Muscle layer of duodenum (tissue), 2 donors: ENCODE results near the gene LRBA.

ENCODE experiments used
- H3K27ac ChIP-seq: one replicate; pipeline ENCODE4 v1.7.0; 2013; ENCODE audit warnings: mild to moderate bottlenecking, low read length
- H3K27me3 ChIP-seq: one replicate; pipeline ENCODE4 v1.7.0; 2013; ENCODE audit warnings: low read depth, mild to moderate bottlenecking, control low read depth, low read length
- H3K36me3 ChIP-seq, 2 donors: one replicate each; pipeline ENCODE4 v1.7.0; 2013; ENCODE audit warnings: low read length in 2 of 2, control low read depth in 1 of 2, mild to moderate bottlenecking in 1 of 2; ENCODE audit not compliant: insufficient read depth in 2 of 2, control insufficient read depth in 1 of 2
- H3K4me1 ChIP-seq, 2 donors: one replicate each; pipeline ENCODE4 v1.7.0; 2013; ENCODE audit warnings: low read length in 2 of 2, mild to moderate bottlenecking in 2 of 2, control low read depth in 1 of 2, moderate library complexity in 1 of 2; ENCODE audit not compliant: insufficient read depth in 2 of 2, control insufficient read depth in 1 of 2
- H3K4me3 ChIP-seq, 2 donors: one replicate each; pipeline ENCODE4 v1.7.0; 2013; ENCODE audit warnings: low read length in 2 of 2, low read depth in 1 of 2, mild to moderate bottlenecking in 1 of 2
- H3K9me3 ChIP-seq, 2 donors: one replicate each; pipeline ENCODE4 v1.7.0; 2013; ENCODE audit warnings: low read length in 2 of 2, control low read depth in 1 of 2, mild to moderate bottlenecking in 1 of 2; ENCODE audit not compliant: control insufficient read depth in 1 of 2
- donor health status: healthy.

Gene LRBA

DNA sequence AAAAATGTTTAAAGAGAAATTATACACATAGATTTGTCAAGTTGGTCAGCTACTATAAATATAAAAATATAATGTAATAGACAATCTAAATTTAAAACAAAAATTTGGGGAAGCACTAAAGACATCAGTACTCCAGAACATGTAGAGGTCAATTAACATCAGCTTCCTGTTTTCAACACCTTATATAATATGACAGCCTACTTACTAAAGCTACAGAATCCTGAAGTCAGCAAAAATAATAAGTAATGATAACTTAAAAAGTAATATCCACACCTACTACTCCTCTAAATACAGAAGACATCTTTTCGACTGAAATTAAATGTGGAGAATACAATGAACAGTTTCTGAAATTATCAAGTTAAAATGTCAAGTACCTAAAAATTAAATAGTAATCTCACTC is 118.6 kb downstream of the LRBA start:
- Histone ChIP-seq H3K4me3 (no peak overlapping the region), H3K27me3 (no peaks in the 10 kb centered on the region), H3K9me3 (no peaks in the 10 kb centered on the region), H3K27ac (no peak overlapping the region), H3K36me3 (peaks cover 12 to 18% of the 10 kb centered on the region in 2 donors), H3K4me1 (no peaks in the 10 kb centered on the region)

DNA sequence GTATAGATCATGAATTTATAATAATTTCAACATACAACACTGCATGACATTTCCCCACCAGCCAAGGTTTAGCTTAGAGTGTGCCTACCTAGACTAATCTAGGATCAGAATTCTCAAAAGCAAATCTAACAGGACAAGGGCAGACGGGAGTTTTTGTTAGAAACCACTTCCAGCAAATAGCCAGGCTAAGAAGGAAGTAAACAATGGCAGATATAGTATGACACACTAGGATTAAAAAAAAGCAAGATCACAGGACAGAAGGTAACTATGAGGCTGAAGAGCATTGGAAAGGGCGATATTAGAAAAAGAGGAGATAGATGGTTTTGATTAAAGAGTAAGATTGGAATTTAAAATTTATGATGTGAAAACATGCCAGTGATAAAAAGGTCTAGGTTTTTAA is 124.8 kb downstream of the LRBA start:
- no peak overlapping the region for H3K27ac ChIP-seq
- H3K4me3 ChIP-seq, result no peak overlapping the region
- H3K4me1 ChIP-seq, result no peaks in the 10 kb centered on the region
- H3K27me3 ChIP-seq, result no peaks in the 10 kb centered on the region
- H3K36me3 ChIP-seq, result peaks cover 0 to 7% of the 10 kb centered on the region in 2 donors
- H3K9me3 ChIP-seq, result peaks cover 0 to 3% of the 10 kb centered on the region in 2 donors

DNA sequence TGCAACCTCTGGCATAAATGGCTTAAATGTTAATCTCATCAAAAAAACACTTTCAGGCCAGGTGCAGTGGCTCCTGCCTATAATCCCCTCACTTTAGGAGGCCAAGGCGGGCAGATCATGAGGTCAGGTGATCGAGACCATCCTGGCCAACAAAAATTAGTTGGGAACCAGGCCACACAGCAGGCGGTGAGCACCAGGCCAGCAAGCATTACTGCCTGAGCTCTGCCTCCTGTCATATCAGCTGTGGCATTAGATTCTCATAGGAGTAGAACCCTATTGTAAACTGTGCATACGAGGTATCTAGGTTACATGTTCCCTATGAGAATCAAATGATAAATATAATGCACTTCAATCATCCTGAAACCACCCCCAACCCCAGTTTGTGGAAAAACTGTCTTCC is 125.8 kb downstream of the LRBA start:
- Histone ChIP-seq H3K27me3 (no peaks in the 10 kb centered on the region), H3K9me3 (peaks cover 0 to 3% of the 10 kb centered on the region in 2 donors), H3K4me1 (no peaks in the 10 kb centered on the region), H3K36me3 (peaks cover 0 to 7% of the 10 kb centered on the region in 2 donors), H3K27ac (no peak overlapping the region), H3K4me3 (no peak overlapping the region)

DNA sequence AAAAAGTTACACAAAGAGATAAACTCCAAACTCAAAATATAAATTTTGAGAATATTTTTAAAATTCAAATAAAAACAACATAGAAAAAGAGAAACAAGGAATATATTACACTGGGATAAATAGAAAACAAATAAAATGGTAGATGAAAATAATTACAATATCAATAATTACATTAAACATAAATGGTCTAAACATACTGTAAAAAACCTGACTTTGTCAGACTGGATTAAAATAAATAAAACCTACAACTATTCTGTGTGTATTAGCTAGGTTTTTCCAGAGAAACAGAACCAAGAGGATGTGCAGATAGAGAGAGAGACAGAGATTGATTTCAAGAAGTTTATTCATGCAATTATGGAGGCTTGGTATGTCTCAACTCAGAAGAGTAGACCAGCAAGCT is 126.5 kb downstream of the LRBA start:
- Histone ChIP-seq H3K4me1 (no peaks in the 10 kb centered on the region), H3K4me3 (no peak overlapping the region)

DNA sequence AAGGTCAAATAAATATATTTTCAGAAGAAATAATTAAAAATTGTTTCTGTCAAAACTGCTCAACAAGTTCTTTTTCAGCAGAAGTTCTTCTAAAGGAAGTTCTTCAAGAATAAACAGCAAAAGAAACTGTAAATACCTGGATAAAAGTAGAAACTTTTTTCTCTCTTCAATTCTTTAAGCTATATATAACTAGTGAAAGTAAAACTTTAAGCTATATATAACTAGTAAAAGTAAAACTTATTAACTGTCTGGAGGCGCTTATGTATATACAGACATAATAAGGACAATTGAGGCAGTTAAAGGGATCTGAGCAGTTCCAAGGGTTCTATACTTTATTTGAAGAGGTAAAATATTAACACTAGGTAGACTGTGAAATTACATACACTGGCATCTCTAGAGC is 126.9 kb downstream of the LRBA start:
- Histone ChIP-seq H3K27me3 (no peaks in the 10 kb centered on the region), H3K4me3 (no peak overlapping the region), H3K4me1 (no peaks in the 10 kb centered on the region), H3K27ac (no peak overlapping the region), H3K36me3 (peaks cover 0 to 7% of the 10 kb centered on the region in 2 donors), H3K9me3 (peaks cover 0 to 3% of the 10 kb centered on the region in 2 donors)

More for the DNA sequence above, 126.5 kb downstream of the LRBA start:
- H3K9me3 ChIP-seq, result peaks cover 0 to 3% of the 10 kb centered on the region in 2 donors
- no peaks in the 10 kb centered on the region for H3K27me3 ChIP-seq
- peaks cover 0 to 7% of the 10 kb centered on the region in 2 donors for H3K36me3 ChIP-seq
- H3K27ac ChIP-seq, result no peak overlapping the region

DNA sequence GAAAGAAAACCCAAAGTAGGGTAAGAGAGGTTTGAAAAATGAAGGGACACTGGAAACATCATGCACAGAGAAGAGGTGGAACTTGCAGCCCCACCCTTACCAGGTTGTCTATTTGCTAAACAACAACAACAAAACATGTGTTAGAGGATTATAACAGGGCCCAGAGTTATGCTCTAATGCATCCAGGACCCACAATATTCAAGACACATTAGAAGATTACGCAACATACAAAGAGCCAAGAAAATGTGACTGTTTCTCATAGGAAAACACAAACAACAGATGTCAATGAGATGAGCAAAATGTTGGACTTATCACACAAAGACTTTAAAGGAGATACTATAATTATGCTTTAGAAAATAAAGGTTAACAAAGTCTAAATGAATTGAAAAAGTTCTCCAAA is 128.5 kb downstream of the LRBA start:
- H3K4me3 ChIP-seq, result no peak overlapping the region

DNA sequence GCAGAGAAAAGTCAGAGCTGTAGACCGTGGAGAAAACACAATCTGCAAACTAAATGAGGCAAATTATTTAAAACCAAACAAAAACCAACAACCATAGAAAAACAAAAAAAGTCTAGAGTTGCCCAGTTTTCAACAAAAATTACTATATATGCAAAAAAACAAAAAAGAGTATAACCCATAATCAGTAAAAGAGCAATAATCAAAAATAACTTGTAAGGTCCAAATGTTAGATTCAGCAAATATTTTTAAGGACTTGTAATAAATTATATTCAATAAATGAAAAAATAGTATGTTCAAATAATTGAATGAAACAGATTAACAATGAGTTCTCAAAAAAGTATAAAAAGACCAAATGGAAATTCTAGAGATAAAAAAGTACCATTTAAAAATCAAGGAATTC is 130.5 kb downstream of the LRBA start:
- Histone ChIP-seq H3K27me3 (no peaks in the 10 kb centered on the region), H3K4me3 (no peak overlapping the region), H3K36me3 (peaks cover 0 to 6% of the 10 kb centered on the region in 2 donors), H3K27ac (no peak overlapping the region), H3K4me1 (no peaks in the 10 kb centered on the region), H3K9me3 (peaks cover 0 to 3% of the 10 kb centered on the region in 2 donors)

More for the DNA sequence above, 128.5 kb downstream of the LRBA start:
- H3K4me1 ChIP-seq, result no peaks in the 10 kb centered on the region
- H3K27ac ChIP-seq, result no peak overlapping the region
- peaks cover 0 to 3% of the 10 kb centered on the region in 2 donors for H3K9me3 ChIP-seq
- H3K27me3 ChIP-seq, result no peaks in the 10 kb centered on the region
- H3K36me3 ChIP-seq, result no peaks in the 10 kb centered on the region

DNA sequence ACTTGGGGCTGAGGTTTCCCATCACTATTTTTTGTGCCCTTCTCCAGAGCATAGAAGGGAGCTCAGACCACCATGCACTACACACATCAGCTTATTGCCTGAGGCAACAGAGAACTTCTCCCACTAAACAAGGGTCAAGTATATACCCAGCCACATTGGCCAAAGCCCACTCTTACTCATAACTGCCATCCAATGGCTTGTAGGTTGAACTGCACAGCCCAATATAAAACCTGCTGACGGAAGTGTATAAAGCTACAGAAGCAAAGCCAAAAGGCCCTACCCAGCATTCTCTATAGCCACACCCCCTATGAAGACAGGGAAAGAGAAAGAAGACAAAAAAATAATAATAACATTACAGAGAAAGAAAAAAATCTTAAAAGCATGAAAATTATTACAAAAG is 139.7 kb downstream of the LRBA start:
- H3K4me1 ChIP-seq, result peaks cover 0 to 4% of the 10 kb centered on the region in 2 donors
- no peaks in the 10 kb centered on the region for H3K27me3 ChIP-seq
- no peaks in the 10 kb centered on the region for H3K9me3 ChIP-seq
- no peak overlapping the region for H3K27ac ChIP-seq
- H3K4me3 ChIP-seq, result no peak overlapping the region
- H3K36me3 ChIP-seq, result peaks cover 0 to 7% of the 10 kb centered on the region in 2 donors

DNA sequence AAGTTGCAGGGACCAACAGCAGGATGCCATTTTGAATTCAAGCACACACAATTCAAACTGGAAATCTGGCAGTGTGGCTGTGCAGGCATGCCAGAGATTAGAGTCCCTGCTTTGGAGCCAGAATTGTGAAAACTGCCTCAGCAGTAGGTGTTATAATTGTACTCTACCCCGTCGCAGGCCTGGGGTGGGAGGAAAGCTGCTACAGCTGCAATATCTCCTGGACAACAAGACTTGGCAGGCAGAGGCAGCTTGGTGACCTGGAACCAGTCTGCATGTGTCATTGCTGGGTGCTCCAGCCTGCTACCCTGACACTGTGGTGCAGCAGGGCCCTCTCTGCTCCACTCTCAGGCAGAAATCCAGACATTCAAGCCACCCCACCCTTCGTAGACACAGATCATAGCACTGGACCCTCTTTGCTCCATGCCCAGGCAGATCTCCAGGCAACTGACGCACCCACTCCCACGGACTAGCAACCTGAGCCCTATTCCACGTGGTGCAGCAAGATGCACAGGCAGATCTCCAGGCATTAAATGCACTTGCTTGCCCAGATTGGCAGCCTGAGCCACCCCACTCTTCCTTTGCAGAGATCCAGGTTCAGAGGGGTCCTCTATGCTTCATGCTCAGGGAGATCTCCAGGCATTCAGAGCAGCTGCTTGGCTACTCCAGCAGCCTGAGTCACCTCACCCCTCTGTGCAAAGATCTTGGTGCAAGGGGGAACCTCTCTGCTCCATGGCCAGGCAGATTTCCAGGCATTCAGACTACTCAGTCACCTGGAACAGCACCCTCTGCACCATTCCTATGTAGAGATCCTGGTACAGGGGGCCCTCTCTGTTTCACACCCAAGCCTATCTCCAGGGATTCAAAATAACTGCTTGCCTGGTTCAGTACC is 140.5 kb downstream of the LRBA start:
- Histone ChIP-seq H3K4me1 (peaks cover 0 to 4% of the 10 kb centered on the region in 2 donors), H3K9me3 (no peaks in the 10 kb centered on the region), H3K4me3 (no peak overlapping the region), H3K36me3 (peaks cover 0 to 1% of the 10 kb centered on the region in 2 donors), H3K27me3 (no peaks in the 10 kb centered on the region), H3K27ac (no peak overlapping the region)

DNA sequence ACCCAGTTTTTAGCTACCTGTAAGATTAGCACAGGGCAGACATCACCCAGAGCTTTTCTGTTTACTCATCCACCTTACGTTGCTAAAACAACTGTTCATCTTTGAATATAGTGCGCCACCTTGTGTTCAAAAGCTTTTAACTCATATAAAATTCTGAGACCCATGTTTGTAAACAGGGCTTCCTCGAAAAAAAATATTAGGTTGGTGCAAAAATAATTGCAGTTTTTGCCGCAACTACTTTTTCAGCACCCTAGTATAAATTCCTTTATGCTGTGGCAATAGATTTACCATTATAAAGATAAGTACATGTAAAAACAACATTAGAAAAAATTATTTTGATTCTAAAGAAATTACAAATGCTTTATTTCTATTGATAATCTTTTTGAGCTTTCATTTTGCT is 147.9 kb downstream of the LRBA start:
- Histone ChIP-seq H3K27me3 (no peaks in the 10 kb centered on the region), H3K4me3 (no peak overlapping the region), H3K27ac (no peak overlapping the region)

DNA sequence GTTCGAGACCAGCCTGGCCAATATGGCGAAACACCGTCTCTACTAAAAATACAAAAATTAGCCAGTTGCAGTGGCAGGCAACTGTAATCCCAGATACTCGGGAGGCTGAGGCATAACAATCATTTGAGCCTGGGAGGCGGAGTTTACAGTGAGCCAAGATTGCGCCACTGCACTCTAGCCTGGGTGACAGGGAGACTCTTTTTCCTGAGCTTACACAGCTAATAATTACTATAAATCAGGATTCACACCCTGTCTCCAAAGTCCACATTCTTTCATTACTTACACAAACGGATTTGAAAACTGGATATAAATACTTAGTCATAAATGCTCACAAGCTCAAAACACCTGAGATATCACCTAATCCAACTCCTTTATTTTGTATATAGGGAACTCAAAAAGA is 151.6 kb downstream of the LRBA start:
- Histone ChIP-seq H3K4me3 (no peak overlapping the region), H3K27ac (no peak overlapping the region), H3K4me1 (no peaks in the 10 kb centered on the region), H3K27me3 (no peaks in the 10 kb centered on the region), H3K36me3 (no peaks in the 10 kb centered on the region), H3K9me3 (no peaks in the 10 kb centered on the region)

More for the DNA sequence above, 147.9 kb downstream of the LRBA start:
- H3K4me1 ChIP-seq, result no peaks in the 10 kb centered on the region
- H3K36me3 ChIP-seq, result no peaks in the 10 kb centered on the region
- H3K9me3 ChIP-seq, result no peaks in the 10 kb centered on the region
